Kidney epithelial cell (primary cell): Measurements from ENCODE around the gene STK11. TPM values are rescaled to one million over a fixed set of nuclear protein-coding genes. Genes with fewer than 3 reads are reported as not detected.
"Not testable (repeated sequence)": the region's sequence is repeated elsewhere in the genome, so short reads cannot be mapped to it uniquely, and the experiment has no call there.

Source experiments
- DNase-seq: peaks from one replicate; pipeline ENCODE4 v3.0.0-alpha.2; 2010; ENCODE audit warnings: low read depth
- H3K27me3 ChIP-seq: 2 replicates; pipeline ENCODE4 v1.6.0; 2011; ENCODE audit warnings: low read length; ENCODE audit not compliant: control insufficient read depth, insufficient read depth
- H3K36me3 ChIP-seq: 2 replicates; pipeline ENCODE4 v1.5.1; 2011; ENCODE audit warnings: low read length; ENCODE audit not compliant: control insufficient read depth, insufficient read depth
- H3K4me3 ChIP-seq: 2 replicates; pipeline ENCODE4 v1.5.1; 2011; ENCODE audit warnings: low read depth, mild to moderate bottlenecking, control low read depth, low read length
- CTCF ChIP-seq: IDR thresholded peaks from 2 replicates; pipeline ENCODE4 v1.5.1; 2011; ENCODE audit warnings: mild to moderate bottlenecking, moderate library complexity, low read length, control low read depth, inconsistent platforms; ENCODE audit not compliant: insufficient read depth, poor library complexity, severe bottlenecking
- total RNA-seq: library from RNA; depleted of rRNA; stranded (reverse); fragments of >200 nt; gene quantifications from 2 replicates; pipeline ENCODE4 v1.2.3, GENCODE V29; 2015

Gene STK11
- total RNA-seq, 1 donor from 2014 or later, result 78.3 TPM

GRCh38 chr19:1245494-1246264 lies 40.1 kb downstream of the STK11 start:
- no peak for TF ChIP-seq CTCF
- Histone ChIP-seq H3K4me3 (no peak overlapping the region), H3K36me3 (no peaks in the 10 kb centered on the region), H3K27me3 (no peaks in the 10 kb centered on the region)
- no peak for DNase-seq

- H3K4me3 ChIP-seq, DNase-seq, H3K36me3 ChIP-seq, H3K27me3 ChIP-seq: not testable (repeated sequence)
These were observed 40.9 kb downstream of the STK11 start for GRCh38 chr19:1246265-1247087.

- peaks cover 2% of the 10 kb centered on the region for H3K36me3 ChIP-seq
- H3K4me3 ChIP-seq, result peak overlapping the region; percentile 84
- no peaks in the 10 kb centered on the region for H3K27me3 ChIP-seq
- DNase-seq, result no peak
- TF ChIP-seq CTCF, result no peak
These were observed 42.2 kb downstream of the STK11 start for GRCh38 chr19:1247748-1248138.

GRCh38 chr19:1248139-1248785 lies 42.7 kb downstream of the STK11 start, which contains the start of gene MIDN:
Gene MIDN, plus strand, starts transcription at chr19:1248583. Its CDS starts 1,714 bp downstream, at chr19:1250297.
- no peak for DNase-seq

GRCh38 chr19:1248786-1249297 lies 43.3 kb downstream of the STK11 start:
- Histone ChIP-seq H3K27me3 (no peaks in the 10 kb centered on the region), H3K4me3 (peak overlapping the region; percentile 84), H3K36me3 (peaks cover 2% of the 10 kb centered on the region)
- DNase-seq, result no peak
- TF ChIP-seq CTCF, result peak; percentile 33

More at GRCh38 chr19:1248139-1248785, 42.7 kb downstream of the STK11 start, which contains the start of gene MIDN:
- TF ChIP-seq CTCF, result peak; percentile 51
- Histone ChIP-seq H3K27me3 (no peaks in the 10 kb centered on the region), H3K36me3 (peaks cover 2% of the 10 kb centered on the region), H3K4me3 (peak within 1 kb of the TSS; percentile 84)
